Measurements from ENCODE around the gene FAM163A.
"Not testable (repeated sequence)": the region's sequence is repeated elsewhere in the genome, so short reads cannot be mapped to it uniquely, and the experiment has no call there.

Gene FAM163A

DNA sequence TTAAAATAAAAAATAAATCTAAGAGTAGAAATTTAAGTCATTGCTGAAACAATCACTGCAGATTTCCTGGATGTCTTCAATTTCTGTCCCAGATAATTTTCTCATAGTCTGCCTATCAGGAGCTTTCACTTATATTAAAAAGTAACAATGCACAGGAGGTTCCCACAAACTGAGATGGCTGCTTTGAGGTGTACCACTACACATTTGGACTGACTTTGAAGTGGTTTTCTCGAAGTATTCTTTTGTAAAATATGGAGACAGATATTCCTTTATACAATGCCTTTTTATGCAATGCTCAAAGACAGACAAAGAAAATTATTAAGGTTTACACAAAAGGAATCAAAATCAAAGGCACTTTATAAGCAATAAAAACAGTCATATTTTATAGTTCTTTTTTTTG lies 110.0 kb downstream of the FAM163A start:
- no peak for DNase-seq (ENCODE audit: low read depth in 2 of 2)

DNA sequence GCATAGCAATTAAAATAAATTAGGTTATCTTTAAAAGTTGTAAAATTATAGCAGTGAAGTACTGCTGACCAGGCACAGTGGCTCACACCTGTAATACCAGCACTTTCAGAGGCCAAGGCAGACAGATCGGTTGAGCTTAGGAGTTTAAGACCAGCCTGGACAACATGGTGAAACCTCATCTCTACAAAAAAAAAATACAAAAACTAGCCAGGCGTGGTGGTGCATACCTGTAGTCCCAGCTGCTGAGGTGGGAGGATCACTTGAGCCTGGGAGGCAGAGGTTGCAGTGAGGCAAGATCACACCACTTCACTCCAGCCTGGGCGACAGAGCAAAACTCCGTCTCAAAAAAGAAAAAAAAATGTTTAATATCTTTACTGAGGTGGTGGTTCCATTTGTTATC lies 112.7 kb downstream of the FAM163A start:
- not testable (repeated sequence) for DNase-seq (ENCODE audit: low read depth in 2 of 2)

DNA sequence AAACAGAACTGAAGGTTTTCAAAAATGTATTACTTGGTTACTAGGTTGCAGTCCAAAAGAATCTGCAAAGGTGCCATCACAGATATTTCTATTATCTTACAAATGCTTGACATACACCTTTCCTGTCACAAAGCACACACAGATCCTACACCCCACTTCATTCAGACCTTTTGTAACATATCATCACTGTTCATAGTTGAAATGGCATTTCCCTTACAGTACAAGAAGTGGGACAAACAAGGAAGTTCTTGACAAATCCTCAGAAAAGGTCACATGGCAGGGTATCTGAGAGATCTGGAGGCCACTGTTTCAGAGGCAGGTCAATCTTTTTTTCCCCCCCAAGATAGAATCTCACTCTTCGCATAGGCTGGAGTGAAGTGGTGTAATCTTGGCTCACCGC lies 113.2 kb downstream of the FAM163A start:
- DNase-seq (ENCODE audit: low read depth in 2 of 2), result no peak

DNA sequence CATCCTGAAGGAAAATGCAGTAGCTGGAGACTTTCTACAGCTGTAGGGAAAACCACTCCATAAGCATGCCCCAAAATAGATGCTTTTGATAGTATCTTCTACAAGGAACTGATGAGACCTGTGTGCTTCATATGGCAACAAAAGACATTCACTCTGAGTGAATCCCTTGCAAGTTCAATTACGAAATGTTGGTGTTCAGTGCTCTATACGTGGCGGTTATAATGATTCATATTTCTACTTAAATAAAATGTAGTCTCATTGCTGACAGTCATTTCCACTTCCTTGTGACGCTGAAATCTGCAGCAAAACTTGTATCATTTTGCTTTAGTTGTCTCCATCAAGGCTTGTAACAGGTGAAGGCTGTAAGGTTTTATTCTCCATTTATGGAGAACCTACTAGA lies 113.9 kb downstream of the FAM163A start:
- DNase-seq (ENCODE audit: low read depth in 2 of 2), result no peak

DNA sequence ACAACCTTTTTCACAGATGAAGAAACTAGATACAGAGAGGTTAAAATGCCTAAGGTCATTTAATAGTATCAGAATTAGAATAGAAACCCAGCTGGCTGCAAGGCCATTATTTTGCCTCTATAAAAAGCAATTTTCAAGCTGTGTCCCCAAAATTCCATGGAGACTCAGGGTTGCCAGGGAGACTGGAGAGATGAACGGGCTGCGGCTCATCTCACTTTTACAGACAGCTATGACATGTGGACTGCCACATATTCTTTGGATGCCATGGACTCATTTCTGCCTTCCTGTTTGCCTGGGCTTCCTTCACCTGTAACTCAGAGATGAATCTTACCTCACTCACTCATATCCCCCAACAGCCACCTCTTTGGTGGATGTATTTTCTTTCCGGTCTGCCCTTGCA lies 117.6 kb downstream of the FAM163A start:
- no peak for DNase-seq (ENCODE audit: low read depth in 2 of 2)

DNA sequence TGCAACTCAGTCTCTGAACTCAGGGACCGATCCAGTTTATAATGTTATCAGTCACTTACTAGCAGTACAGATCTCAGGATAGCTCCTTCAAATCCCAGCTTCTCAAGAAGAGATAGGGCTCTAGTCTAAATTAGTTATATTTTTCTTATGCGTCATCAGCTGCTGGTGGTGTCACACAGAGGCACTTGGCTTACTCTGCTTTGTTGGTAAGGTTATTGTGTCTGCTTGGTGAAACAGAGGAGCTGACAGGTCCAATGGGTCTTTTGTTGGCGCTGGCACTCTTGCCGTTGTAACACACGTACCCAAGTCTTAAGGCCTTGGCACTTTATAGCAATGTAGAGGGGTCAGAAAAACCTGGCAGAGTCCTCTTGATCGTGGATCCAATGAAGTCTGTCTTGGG lies 122.3 kb downstream of the FAM163A start:
- no peak for DNase-seq (ENCODE audit: low read depth in 2 of 2)

Data from stimulated activated CD8-positive, alpha-beta memory T cell treated with anti-CD3 and anti-CD28 coated beads, Interleukin-15, amount 100 ng/mL, for 48 hours (primary cell).